22Rv1 (cell line): ENCODE measurements around the gene BABAM2.

Source experiments
- ZFX ChIP-seq: fragments of 450-650 bp; IDR thresholded peaks from 2 replicates; pipeline ENCODE4 v1.6.1; 2017; ENCODE audit warnings: antibody characterized with exemption, borderline replicate concordance
- TF ChIP-seq, protein P1 (sequence below): fragments of 450-650 bp; IDR thresholded peaks from 2 replicates; pipeline ENCODE4 v1.5.1; 2017; ENCODE audit warnings: mild to moderate bottlenecking

DNA sequence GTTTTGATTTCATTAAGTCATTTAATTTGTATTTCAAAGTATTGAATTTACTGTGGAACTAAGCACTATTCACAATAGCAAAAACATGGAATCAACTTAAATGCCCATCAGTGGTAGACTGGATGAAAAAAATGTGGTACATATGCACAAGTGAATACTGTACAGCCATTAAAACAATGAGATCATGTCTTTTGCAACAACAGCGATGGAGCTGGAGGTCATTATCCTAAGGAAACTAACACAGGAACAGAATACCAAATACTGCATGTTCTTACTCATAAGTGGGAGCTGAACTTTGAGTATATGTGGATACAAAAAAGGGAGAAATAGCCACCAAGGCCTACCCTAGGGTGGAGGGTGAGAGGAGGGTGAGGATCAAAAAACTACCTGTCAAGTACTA is 164.4 kb downstream of the BABAM2 start:
- TF ChIP-seq, protein P1, sequence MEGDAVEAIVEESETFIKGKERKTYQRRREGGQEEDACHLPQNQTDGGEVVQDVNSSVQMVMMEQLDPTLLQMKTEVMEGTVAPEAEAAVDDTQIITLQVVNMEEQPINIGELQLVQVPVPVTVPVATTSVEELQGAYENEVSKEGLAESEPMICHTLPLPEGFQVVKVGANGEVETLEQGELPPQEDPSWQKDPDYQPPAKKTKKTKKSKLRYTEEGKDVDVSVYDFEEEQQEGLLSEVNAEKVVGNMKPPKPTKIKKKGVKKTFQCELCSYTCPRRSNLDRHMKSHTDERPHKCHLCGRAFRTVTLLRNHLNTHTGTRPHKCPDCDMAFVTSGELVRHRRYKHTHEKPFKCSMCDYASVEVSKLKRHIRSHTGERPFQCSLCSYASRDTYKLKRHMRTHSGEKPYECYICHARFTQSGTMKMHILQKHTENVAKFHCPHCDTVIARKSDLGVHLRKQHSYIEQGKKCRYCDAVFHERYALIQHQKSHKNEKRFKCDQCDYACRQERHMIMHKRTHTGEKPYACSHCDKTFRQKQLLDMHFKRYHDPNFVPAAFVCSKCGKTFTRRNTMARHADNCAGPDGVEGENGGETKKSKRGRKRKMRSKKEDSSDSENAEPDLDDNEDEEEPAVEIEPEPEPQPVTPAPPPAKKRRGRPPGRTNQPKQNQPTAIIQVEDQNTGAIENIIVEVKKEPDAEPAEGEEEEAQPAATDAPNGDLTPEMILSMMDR: no peak
- TF ChIP-seq ZFX: no peak
